Astrocyte of the spinal cord (primary cell): ENCODE data around the gene GPALPP1.
"Not testable (repeated sequence)": the region's sequence is repeated elsewhere in the genome, so short reads cannot be mapped to it uniquely, and the experiment has no call there.

Experiments used
- DNase-seq: peaks from one replicate; pipeline ENCODE4 v3.0.0; 2011; ENCODE audit warnings: low read depth, low spot score
- H3K4me3 ChIP-seq: 2 replicates; pipeline ENCODE4 v1.5.1; 2011; ENCODE audit warnings: low read depth, mild to moderate bottlenecking, low read length, moderate library complexity
- CTCF ChIP-seq: IDR thresholded peaks from 2 replicates; pipeline ENCODE4 v1.5.1; 2012; ENCODE audit warnings: low read depth, mild to moderate bottlenecking, low read length, inconsistent platforms
- in situ Hi-C: cut with HindIII; loops from 2 replicates; pipeline ENCODE4 v1.10.0; 2017; ENCODE audit warnings: low sequenced_read_pairs

Gene GPALPP1

GRCh38 chr13:44989071-44989889 lies at the start of gene GPALPP1, which contains the start of gene NUFIP1:
Gene GPALPP1 (plus strand): TSS chr13:44989538. CDS start chr13:44989655, 117 bp downstream.
Gene NUFIP1 (minus strand): TSS chr13:44989471. CDS start chr13:44989436, 35 bp downstream.
- H3K4me3 ChIP-seq, result peak within 1 kb of the TSS; percentile 87
- no peak for TF ChIP-seq CTCF
- in situ Hi-C loops, result no loop called here
- DNase-seq, result peak; percentile 93

- H3K4me3 ChIP-seq, DNase-seq, in situ Hi-C loops: not testable (repeated sequence)
These were observed 45.9 kb upstream of the GPALPP1 start for GRCh38 chr13:44943411-44943810.

- in situ Hi-C loops, result no loop called here
- H3K4me3 ChIP-seq, result no peak overlapping the region
- no peak for TF ChIP-seq CTCF
- no peak for DNase-seq
These were observed 38.2 kb upstream of the GPALPP1 start for GRCh38 chr13:44951184-44951583.

GRCh38 chr13:44952671-44953070 lies 36.7 kb upstream of the GPALPP1 start:
- H3K4me3 ChIP-seq, result no peak overlapping the region
- in situ Hi-C loops, result no loop called here
- DNase-seq, result no peak
- no peak for TF ChIP-seq CTCF

GRCh38 chr13:44954224-44954623 lies 35.1 kb upstream of the GPALPP1 start:
- DNase-seq, result no peak
- H3K4me3 ChIP-seq, result no peak overlapping the region
- in situ Hi-C loops, result no loop called here
- no peak for TF ChIP-seq CTCF

- no peak overlapping the region for H3K4me3 ChIP-seq
- in situ Hi-C loops, result no loop called here
- no peak for TF ChIP-seq CTCF
- DNase-seq, result no peak
These were observed 33.9 kb upstream of the GPALPP1 start for GRCh38 chr13:44955406-44955805.

GRCh38 chr13:44961997-44962396 lies 27.3 kb upstream of the GPALPP1 start:
- no peak for DNase-seq
- no peak overlapping the region for H3K4me3 ChIP-seq
- TF ChIP-seq CTCF, result no peak
- in situ Hi-C loops, result no loop called here
